GM20000 (cell line): ENCODE data around the gene TAAR2.

Source experiments
- DNase-seq: peaks from one replicate; pipeline ENCODE4 v3.0.0; 2012; ENCODE audit warnings: low spot score
- CTCF ChIP-seq: IDR thresholded peaks from 2 replicates; pipeline ENCODE4 v1.5.1; 2012; ENCODE audit warnings: mild to moderate bottlenecking, control low read depth; ENCODE audit errors: extremely low read depth, missing control alignments

Gene TAAR2

GRCh38 chr6:132589454-132589853 lies 34.6 kb downstream of the TAAR2 start, which contains the start of gene TAAR5:
Gene TAAR5, minus strand, starts transcription at chr6:132589741. Its CDS starts 55 bp downstream, at chr6:132589686.
- TF ChIP-seq CTCF = no peak
- no peak for DNase-seq

GRCh38 chr6:132587424-132587823 lies 36.7 kb downstream of the TAAR2 start:
- TF ChIP-seq CTCF = no peak
- DNase-seq = no peak

GRCh38 chr6:132584698-132585097 lies 39.4 kb downstream of the TAAR2 start:
- no peak for TF ChIP-seq CTCF
- no peak for DNase-seq

GRCh38 chr6:132571774-132572173 lies 52.3 kb downstream of the TAAR2 start:
- DNase-seq = no peak
- TF ChIP-seq CTCF = no peak

GRCh38 chr6:132570221-132570777 lies 53.8 kb downstream of the TAAR2 start, which contains the start of gene TAAR6:
Gene TAAR6, plus strand, starts transcription at chr6:132570322. Its CDS starts 0 bp downstream, at chr6:132570322.
- TF ChIP-seq CTCF = no peak
- no peak for DNase-seq

- TF ChIP-seq CTCF = no peak
- DNase-seq = no peak
Measured at GRCh38 chr6:132569170-132569569, 54.9 kb downstream of the TAAR2 start.

GRCh38 chr6:132568611-132569010 lies 55.5 kb downstream of the TAAR2 start:
- no peak for TF ChIP-seq CTCF
- DNase-seq = no peak
